ENCODE results near the gene LTV1.
"Not testable (repeated sequence)": the region's sequence is repeated elsewhere in the genome, so short reads cannot be mapped to it uniquely, and the experiment has no call there.

LTV1 gene

GRCh38 chr6:143823548-143823947 is 19.6 kb upstream of the LTV1 start:
- CTCF ChIA-PET = interaction anchor here (1.0 kb wide), 1 partner anchor 119 kb away, joined by 4 read pairs; no protein-coding TSS in a partner anchor
- H3K9me3 Mint-ChIP-seq = no peaks in the 10 kb centered on the region
- no peaks in the 10 kb centered on the region for H3K27me3 Mint-ChIP-seq
- no peaks in the 10 kb centered on the region for H3K4me1 Mint-ChIP-seq
- no peaks in the 10 kb centered on the region for H3K36me3 Mint-ChIP-seq
- H3K27ac Mint-ChIP-seq = no peak overlapping the region
- H3K4me3 Mint-ChIP-seq = no peak overlapping the region
- no peak for DNase-seq

DNA sequence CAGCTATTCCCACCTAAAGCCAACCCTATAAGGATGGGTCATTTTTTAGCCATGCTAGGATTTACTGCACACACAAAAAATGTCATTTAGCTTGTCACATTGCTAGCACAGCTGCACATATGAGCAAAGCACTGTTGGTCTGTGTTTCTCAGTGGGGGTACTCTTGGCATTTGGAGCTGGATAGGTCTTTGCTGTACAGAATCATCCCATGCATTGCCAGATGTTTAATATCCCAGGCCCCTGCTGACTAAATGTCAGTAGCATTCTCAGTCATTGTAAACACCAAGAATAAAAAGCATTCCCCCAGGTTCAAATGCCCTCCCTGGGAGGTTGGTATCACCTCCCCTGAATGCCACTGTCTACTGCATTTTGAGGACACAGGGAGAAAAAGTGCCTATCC is 14.6 kb upstream of the LTV1 start:
- no peaks in the 10 kb centered on the region for H3K9me3 Mint-ChIP-seq
- CTCF ChIA-PET = no interaction called here
- H3K27me3 Mint-ChIP-seq = no peaks in the 10 kb centered on the region
- H3K4me1 Mint-ChIP-seq = no peaks in the 10 kb centered on the region
- H3K27ac Mint-ChIP-seq = no peak overlapping the region
- no peak for DNase-seq
- no peak overlapping the region for H3K4me3 Mint-ChIP-seq
- H3K36me3 Mint-ChIP-seq = no peaks in the 10 kb centered on the region

GRCh38 chr6:143836150-143836549 is 7.0 kb upstream of the LTV1 start:
- peaks cover 4% of the 10 kb centered on the region for H3K27me3 Mint-ChIP-seq
- H3K4me3 Mint-ChIP-seq = no peak overlapping the region
- peaks cover 2% of the 10 kb centered on the region for H3K4me1 Mint-ChIP-seq
- no peaks in the 10 kb centered on the region for H3K36me3 Mint-ChIP-seq
- CTCF ChIA-PET = interaction anchor here (0.6 to 1.1 kb wide), 3 partner anchors 261 to 704 kb away, joined by 3 read pairs; no protein-coding TSS in a partner anchor
- no peaks in the 10 kb centered on the region for H3K9me3 Mint-ChIP-seq
- DNase-seq = no peak
- no peak overlapping the region for H3K27ac Mint-ChIP-seq

DNA sequence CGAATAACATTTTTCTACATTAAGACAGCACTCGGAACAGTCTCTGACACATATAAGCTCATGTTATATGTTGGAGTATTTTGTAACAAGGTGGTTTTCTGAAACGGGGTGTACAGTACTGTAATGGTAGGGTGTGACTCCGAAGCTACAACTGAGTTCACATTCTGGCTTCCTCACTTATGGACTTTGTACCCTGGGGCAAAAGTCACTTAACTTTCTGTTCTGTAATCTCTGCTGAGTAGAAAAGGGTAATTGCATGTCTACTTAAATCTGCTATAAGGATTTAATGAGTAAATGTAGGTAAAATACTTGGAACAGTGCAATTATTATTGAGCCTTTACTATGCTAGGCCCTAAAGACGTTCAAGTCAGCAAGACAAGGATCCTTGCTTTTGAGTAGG is 4.7 kb upstream of the LTV1 start:
- peaks cover 9% of the 10 kb centered on the region for H3K4me1 Mint-ChIP-seq
- DNase-seq = no peak
- CTCF ChIA-PET = no interaction called here
- no peaks in the 10 kb centered on the region for H3K36me3 Mint-ChIP-seq
- H3K9me3 Mint-ChIP-seq = no peaks in the 10 kb centered on the region
- no peak overlapping the region for H3K27ac Mint-ChIP-seq
- H3K4me3 Mint-ChIP-seq = no peak overlapping the region
- peaks cover 4% of the 10 kb centered on the region for H3K27me3 Mint-ChIP-seq

GRCh38 chr6:143839196-143839595 is 3.9 kb upstream of the LTV1 start:
- peaks cover 6% of the 10 kb centered on the region for H3K36me3 Mint-ChIP-seq
- H3K4me3 Mint-ChIP-seq = no peak overlapping the region
- DNase-seq = no peak
- H3K9me3 Mint-ChIP-seq = no peaks in the 10 kb centered on the region
- no peak overlapping the region for H3K27ac Mint-ChIP-seq
- CTCF ChIA-PET = no interaction called here
- peaks cover 15% of the 10 kb centered on the region for H3K4me1 Mint-ChIP-seq
- H3K27me3 Mint-ChIP-seq = peaks cover 4% of the 10 kb centered on the region

DNA sequence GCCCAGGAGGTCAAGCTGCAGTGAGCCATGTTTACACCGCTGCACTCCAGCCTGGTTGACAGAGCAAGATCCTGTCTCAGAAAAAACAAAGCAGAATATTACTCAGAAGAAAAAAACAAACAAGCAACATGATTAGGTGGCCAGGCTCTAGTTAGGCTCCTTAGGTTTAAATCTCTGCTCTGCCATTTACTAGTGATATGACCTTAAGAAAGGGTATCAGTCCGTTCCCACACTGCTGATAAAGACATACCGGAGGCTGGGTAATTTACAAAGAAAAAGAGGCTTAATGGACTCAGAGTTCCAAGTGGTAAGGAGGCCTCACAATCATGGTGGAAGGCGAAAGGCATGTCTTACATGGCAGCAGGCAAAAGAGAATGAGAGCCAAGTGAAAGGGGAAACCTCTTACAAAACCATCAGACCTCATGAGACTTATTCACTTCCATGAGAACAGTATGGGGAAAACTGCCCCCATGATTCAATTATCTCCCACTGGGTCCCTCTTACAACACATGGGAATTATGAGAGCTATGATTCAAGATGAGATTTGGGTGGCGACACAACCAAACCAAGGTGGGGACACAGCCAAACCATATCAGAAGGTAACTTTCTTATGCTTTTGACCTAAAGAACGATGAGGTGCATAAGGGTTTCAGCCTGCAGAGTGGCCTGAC is 2.4 kb upstream of the LTV1 start:
- CTCF ChIA-PET = interaction anchor here (0.5 kb wide), 1 partner anchor 302 kb away, joined by 3 read pairs; no protein-coding TSS in a partner anchor
- Mint-ChIP-seq H3K27me3 (no peaks in the 10 kb centered on the region), H3K4me1 (peaks cover 23% of the 10 kb centered on the region), H3K36me3 (peaks cover 11% of the 10 kb centered on the region), H3K27ac (no peak overlapping the region), H3K4me3 (peak overlapping the region; percentile 28), H3K9me3 (no peaks in the 10 kb centered on the region)
- no peak for DNase-seq

- CTCF ChIA-PET = interaction anchor here (1.1 to 4.1 kb wide), 3 partner anchors 98 to 267 kb away, joined by 3 to 16 read pairs (median 4); no protein-coding TSS in a partner anchor
- peak overlapping the region; percentile 94 for H3K27ac Mint-ChIP-seq
- peaks cover 27% of the 10 kb centered on the region for H3K4me1 Mint-ChIP-seq
- no peaks in the 10 kb centered on the region for H3K27me3 Mint-ChIP-seq
- H3K9me3 Mint-ChIP-seq = no peaks in the 10 kb centered on the region
- peaks cover 25% of the 10 kb centered on the region for H3K36me3 Mint-ChIP-seq
- no peak for DNase-seq
- H3K4me3 Mint-ChIP-seq = peak overlapping the region; percentile 89
Measured at GRCh38 chr6:143842461-143842901, 657 bp upstream of the LTV1 start.

GRCh38 chr6:143843677-143843999 is 500 bp downstream of the LTV1 start:
- Mint-ChIP-seq H3K36me3 (peaks cover 35% of the 10 kb centered on the region), H3K4me1 (peaks cover 27% of the 10 kb centered on the region), H3K9me3 (no peaks in the 10 kb centered on the region), H3K27ac (peak overlapping the region; percentile 94), H3K4me3 (peak overlapping the region; percentile 89), H3K27me3 (no peaks in the 10 kb centered on the region)
- CTCF ChIA-PET = interaction anchor here (0.8 to 4.1 kb wide), 5 partner anchors 97 to 331 kb away, joined by 3 to 16 read pairs (median 3); no protein-coding TSS in a partner anchor
- DNase-seq = no peak

DNA sequence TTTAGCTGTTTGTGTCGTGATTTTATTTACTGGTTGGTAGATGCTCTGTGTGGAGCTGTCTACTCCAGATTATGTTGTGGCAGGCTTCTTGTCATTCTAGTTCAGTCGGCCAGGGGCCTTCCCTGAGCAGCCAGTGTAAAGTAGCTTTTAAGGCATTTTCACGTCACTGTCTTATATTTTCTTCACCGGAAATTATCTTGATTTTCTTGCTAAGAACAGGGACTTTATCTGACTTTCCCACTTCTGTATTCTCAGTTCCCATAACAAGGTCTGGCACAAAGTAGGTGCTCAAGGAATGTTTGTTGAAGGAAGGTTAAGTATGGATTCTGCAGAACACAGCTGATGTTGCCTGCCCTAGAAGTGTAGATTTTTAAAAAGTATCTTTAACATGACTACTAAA is 868 bp downstream of the LTV1 start:
- H3K36me3 Mint-ChIP-seq = peaks cover 38% of the 10 kb centered on the region
- peak overlapping the region; percentile 94 for H3K27ac Mint-ChIP-seq
- H3K27me3 Mint-ChIP-seq = no peaks in the 10 kb centered on the region
- peak overlapping the region; percentile 89 for H3K4me3 Mint-ChIP-seq
- H3K9me3 Mint-ChIP-seq = no peaks in the 10 kb centered on the region
- DNase-seq = no peak
- H3K4me1 Mint-ChIP-seq = peaks cover 27% of the 10 kb centered on the region
- CTCF ChIA-PET = interaction anchor here (0.6 to 4.1 kb wide), 6 partner anchors 96 to 1455 kb away, joined by 3 to 16 read pairs (median 4); no protein-coding TSS in a partner anchor

GRCh38 chr6:143845033-143845432 is 1.9 kb downstream of the LTV1 start:
- Mint-ChIP-seq H3K4me1 (peaks cover 27% of the 10 kb centered on the region), H3K27ac (peak overlapping the region; percentile 28)

DNA sequence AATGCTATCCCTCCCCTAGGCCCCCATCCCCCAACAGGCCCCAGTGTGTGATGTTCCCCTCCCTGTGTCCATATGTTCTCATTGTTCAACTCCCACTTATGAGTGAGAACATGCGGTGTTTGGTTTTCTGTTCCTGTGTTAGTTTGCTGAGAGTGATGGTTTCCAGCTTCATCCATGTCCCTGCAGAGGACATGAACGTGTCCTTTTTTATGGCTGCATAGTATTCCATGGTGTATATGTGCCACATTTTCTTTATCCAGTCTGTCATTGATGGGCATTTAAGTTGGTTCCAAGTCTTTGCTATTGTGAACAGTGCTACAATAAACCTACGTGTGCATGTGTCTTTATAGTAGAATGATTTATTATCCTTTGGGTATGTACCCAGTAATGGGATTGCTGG is 8.6 kb downstream of the LTV1 start:
- H3K4me3 Mint-ChIP-seq, H3K27me3 Mint-ChIP-seq, CTCF ChIA-PET, DNase-seq, H3K27ac Mint-ChIP-seq, H3K4me1 Mint-ChIP-seq: not testable (repeated sequence)
- peaks cover 12% of the 10 kb centered on the region for H3K9me3 Mint-ChIP-seq
- peaks cover 92% of the 10 kb centered on the region for H3K36me3 Mint-ChIP-seq

More at GRCh38 chr6:143845033-143845432, 1.9 kb downstream of the LTV1 start:
- CTCF ChIA-PET = interaction anchor here (0.7 to 4.1 kb wide), 3 partner anchors 95 to 270 kb away, joined by 3 to 16 read pairs (median 5); no protein-coding TSS in a partner anchor
- Mint-ChIP-seq H3K4me3 (no peak overlapping the region), H3K36me3 (peaks cover 48% of the 10 kb centered on the region), H3K27me3 (no peaks in the 10 kb centered on the region), H3K9me3 (no peaks in the 10 kb centered on the region)
- no peak for DNase-seq

DNA sequence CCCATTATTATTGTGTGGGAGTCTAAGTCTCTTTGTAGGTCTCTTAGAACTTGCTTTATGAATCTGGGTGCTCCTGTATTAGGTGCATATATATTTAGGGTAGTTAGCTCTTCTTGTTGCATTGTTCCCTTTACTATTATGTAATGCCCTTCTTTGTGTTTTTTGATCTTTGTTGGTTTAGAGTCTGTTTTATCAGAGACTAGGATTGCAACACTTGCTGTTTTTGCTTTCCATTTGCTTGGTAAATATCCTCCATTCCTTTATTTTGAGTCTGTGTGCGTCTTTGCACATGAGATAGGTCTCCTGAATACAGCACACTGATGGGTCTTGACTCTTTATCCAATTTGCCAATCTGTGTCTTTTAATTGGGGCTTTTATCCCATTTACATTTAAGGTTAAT is 11.9 kb downstream of the LTV1 start:
- Mint-ChIP-seq H3K9me3 (peaks cover 12% of the 10 kb centered on the region), H3K36me3 (peaks cover 90% of the 10 kb centered on the region)
- DNase-seq, H3K27me3 Mint-ChIP-seq, CTCF ChIA-PET, H3K27ac Mint-ChIP-seq, H3K4me1 Mint-ChIP-seq, H3K4me3 Mint-ChIP-seq: not testable (repeated sequence)

DNA sequence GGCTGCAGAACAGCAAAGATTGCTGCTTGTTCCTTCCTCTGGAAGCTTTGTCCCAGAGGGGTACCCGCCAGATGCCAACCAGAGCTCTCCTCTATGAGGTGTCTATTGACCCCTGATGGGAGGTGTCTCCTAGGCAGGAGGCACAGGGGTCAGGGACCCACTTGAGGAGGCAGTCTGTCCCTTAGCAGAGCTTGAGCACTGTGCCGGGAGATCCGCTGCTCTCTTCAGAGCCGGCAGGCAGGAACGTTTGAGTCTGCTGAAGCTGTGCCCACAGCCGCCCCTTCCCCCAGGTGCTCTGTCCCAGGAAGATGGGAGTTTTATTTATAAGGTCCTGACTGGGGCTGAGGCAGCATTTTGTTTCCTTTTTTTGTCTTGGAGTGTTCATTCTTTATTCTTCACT is 13.6 kb downstream of the LTV1 start:
- DNase-seq, H3K27me3 Mint-ChIP-seq, CTCF ChIA-PET, H3K4me1 Mint-ChIP-seq, H3K9me3 Mint-ChIP-seq, H3K27ac Mint-ChIP-seq, H3K4me3 Mint-ChIP-seq: not testable (repeated sequence)
- H3K36me3 Mint-ChIP-seq = peaks cover 85% of the 10 kb centered on the region

DNA sequence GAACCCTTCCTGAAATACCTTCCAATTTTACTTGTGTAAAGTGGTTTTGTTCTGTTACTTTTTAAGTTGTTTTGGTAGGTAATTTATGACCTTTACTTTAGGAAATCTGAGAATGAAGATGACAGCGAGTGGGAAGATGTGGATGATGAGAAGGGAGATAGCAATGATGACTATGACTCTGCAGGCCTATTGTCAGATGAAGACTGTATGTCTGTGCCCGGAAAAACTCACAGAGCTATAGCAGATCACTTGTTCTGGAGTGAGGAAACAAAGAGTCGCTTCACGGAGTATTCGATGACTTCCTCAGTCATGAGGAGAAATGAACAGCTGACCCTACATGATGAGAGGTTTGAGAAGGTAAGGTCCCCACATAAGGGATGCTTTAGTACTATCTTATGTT is 14.5 kb downstream of the LTV1 start:
- CTCF ChIA-PET = no interaction called here
- Mint-ChIP-seq H3K4me3 (no peak overlapping the region), H3K4me1 (peaks cover 4% of the 10 kb centered on the region), H3K9me3 (peaks cover 5% of the 10 kb centered on the region), H3K36me3 (peaks cover 80% of the 10 kb centered on the region), H3K27me3 (no peaks in the 10 kb centered on the region), H3K27ac (no peak overlapping the region)
- DNase-seq = no peak
